Ectodermal cell (in vitro differentiated cells): ENCODE measurements around the gene OCEL1.

Experiments used
- H3K27ac ChIP-seq: 2 replicates; pipeline ENCODE4 v1.7.0; 2013; ENCODE audit warnings: mild to moderate bottlenecking, low read depth, low read length; ENCODE audit not compliant: insufficient read depth, poor library complexity, severe bottlenecking
- H3K27me3 ChIP-seq: 2 replicates; pipeline ENCODE4 v1.7.0; 2013; ENCODE audit warnings: mild to moderate bottlenecking, low read length; ENCODE audit not compliant: insufficient read depth, control insufficient read depth, poor library complexity, severe bottlenecking
- H3K36me3 ChIP-seq: one replicate; pipeline ENCODE4 v1.7.0; 2013; ENCODE audit warnings: low read length; ENCODE audit not compliant: control insufficient read depth, insufficient read depth
- H3K4me1 ChIP-seq: one replicate; pipeline ENCODE4 v1.7.0; 2013; ENCODE audit warnings: low read length; ENCODE audit not compliant: control insufficient read depth, insufficient read depth
- H3K4me3 ChIP-seq: 2 replicates; pipeline ENCODE4 v1.7.0; 2013; ENCODE audit warnings: low read depth, low read length, control low read depth; ENCODE audit not compliant: insufficient read depth
- H3K9me3 ChIP-seq: 2 replicates; pipeline ENCODE4 v1.7.0; 2013; ENCODE audit warnings: mild to moderate bottlenecking, low read length, moderate library complexity; ENCODE audit not compliant: control insufficient read depth
- WGBS, 2 experiments: methylation state at CpG; one replicate each; pipeline ENCODE4 v1.1.7; 2013; ENCODE audit warnings: missing lambda C conversion rate in 2 of 2; 5-methylcytosine and 5-hydroxymethylcytosine counted together

Gene OCEL1

GRCh38 chr19:17209126-17210036 lies 16.6 kb upstream of the OCEL1 start:
- Histone ChIP-seq H3K27me3 (no peaks in the 10 kb centered on the region), H3K4me3 (no peak overlapping the region), H3K36me3 (peaks cover 4% of the 10 kb centered on the region), H3K27ac (no peak overlapping the region), H3K9me3 (no peaks in the 10 kb centered on the region), H3K4me1 (no peaks in the 10 kb centered on the region)
- WGBS, 2 experiments: 54 to 58% methylated on average over 28 of the region's 28 CpGs

DNA sequence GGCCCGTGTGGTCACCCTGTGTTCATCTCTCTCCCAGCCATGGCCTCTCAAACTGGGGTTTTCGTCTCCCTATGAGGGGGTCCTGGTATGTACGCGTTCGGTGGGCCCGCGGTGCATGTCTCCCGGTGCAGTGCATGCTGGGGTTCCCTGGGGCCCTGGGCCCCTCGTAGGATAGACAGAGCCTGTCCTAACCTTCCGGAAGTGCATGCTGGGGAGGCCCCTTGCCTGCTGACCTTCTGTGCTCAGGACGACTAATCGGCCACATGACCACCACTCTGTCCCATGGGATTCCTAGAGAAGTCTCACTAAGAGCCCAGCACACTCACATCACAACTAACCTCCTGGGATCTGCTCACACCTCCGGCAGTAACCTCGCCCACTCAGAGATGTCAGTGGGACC lies 15.7 kb upstream of the OCEL1 start:
- no peak overlapping the region for H3K4me3 ChIP-seq
- no peaks in the 10 kb centered on the region for H3K9me3 ChIP-seq
- H3K27ac ChIP-seq: no peak overlapping the region
- H3K4me1 ChIP-seq: no peaks in the 10 kb centered on the region
- peaks cover 4% of the 10 kb centered on the region for H3K36me3 ChIP-seq
- WGBS, 2 experiments: 95% methylated on average over 14 of the region's 14 CpGs
- no peaks in the 10 kb centered on the region for H3K27me3 ChIP-seq

- no peak overlapping the region for H3K4me3 ChIP-seq
- no peaks in the 10 kb centered on the region for H3K27me3 ChIP-seq
- 96% methylated on average over 57 to 58 of the region's 58 CpGs for WGBS, 2 experiments
- H3K4me1 ChIP-seq: peaks cover 5% of the 10 kb centered on the region
- no peak overlapping the region for H3K27ac ChIP-seq
- H3K36me3 ChIP-seq: peaks cover 2% of the 10 kb centered on the region
- no peaks in the 10 kb centered on the region for H3K9me3 ChIP-seq
These were observed 14.2 kb upstream of the OCEL1 start for GRCh38 chr19:17211547-17212446.

DNA sequence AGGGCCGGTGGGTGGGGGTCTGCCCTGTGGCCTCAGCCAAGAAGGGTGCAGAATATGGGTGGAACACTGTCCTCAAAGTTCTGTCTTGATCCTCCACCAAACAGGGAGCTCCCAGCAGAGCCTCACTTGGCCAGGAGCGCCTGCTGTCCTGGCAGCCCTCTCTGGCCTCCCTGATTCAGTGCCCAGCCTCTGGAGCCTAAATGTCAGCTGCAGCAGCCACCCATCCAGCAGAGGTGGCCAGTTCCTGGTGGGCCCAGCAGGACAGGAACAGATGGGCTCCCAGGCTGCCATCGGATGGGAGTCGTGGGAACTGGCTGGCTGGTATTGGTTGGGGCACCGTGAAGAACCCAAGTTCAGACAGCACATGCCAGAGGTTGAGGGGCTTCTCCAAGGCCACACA lies 12.7 kb upstream of the OCEL1 start:
- H3K27me3 ChIP-seq: no peaks in the 10 kb centered on the region
- no peak overlapping the region for H3K27ac ChIP-seq
- no peak overlapping the region for H3K4me3 ChIP-seq
- H3K9me3 ChIP-seq: no peaks in the 10 kb centered on the region
- H3K4me1 ChIP-seq: peaks cover 5% of the 10 kb centered on the region
- H3K36me3 ChIP-seq: no peaks in the 10 kb centered on the region
- 93 to 94% methylated on average over 5 of the region's 5 CpGs for WGBS, 2 experiments

DNA sequence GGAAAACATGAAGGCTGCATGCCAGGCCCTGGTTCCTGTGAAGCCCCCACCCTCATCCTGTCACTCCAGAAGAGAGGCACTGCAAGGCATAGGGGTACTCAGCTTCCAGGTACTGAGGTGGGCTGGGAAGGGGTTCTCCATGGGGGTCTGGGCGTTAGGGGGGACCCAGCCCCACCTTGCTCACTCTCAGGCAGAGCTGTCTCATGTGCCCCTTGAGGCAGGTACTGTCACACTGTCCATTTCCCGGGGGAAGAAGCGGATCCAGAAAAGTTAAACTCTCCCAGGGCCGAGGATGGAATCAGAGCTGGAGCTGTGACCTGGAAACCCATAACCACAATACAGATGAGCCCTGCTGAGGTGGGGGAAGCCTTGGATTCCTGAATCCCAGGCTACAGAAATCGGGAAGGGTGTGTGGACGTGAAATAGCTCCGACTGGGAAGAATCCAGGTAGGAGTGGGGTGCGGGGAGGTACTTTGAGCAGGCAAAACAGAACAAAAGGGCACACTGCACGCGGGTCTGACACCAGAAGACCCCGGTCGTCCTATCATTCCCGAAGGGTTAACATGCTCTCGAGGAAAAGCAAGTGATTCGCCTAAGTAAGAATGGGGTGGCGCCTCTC lies 11.4 kb upstream of the OCEL1 start:
- Histone ChIP-seq H3K9me3 (no peaks in the 10 kb centered on the region), H3K36me3 (no peaks in the 10 kb centered on the region), H3K4me3 (peak overlapping the region; percentile 77), H3K27me3 (no peaks in the 10 kb centered on the region), H3K4me1 (peaks cover 5% of the 10 kb centered on the region), H3K27ac (peak overlapping the region; percentile 84)
- 42 to 48% methylated on average over 16 of the region's 16 CpGs for WGBS, 2 experiments

DNA sequence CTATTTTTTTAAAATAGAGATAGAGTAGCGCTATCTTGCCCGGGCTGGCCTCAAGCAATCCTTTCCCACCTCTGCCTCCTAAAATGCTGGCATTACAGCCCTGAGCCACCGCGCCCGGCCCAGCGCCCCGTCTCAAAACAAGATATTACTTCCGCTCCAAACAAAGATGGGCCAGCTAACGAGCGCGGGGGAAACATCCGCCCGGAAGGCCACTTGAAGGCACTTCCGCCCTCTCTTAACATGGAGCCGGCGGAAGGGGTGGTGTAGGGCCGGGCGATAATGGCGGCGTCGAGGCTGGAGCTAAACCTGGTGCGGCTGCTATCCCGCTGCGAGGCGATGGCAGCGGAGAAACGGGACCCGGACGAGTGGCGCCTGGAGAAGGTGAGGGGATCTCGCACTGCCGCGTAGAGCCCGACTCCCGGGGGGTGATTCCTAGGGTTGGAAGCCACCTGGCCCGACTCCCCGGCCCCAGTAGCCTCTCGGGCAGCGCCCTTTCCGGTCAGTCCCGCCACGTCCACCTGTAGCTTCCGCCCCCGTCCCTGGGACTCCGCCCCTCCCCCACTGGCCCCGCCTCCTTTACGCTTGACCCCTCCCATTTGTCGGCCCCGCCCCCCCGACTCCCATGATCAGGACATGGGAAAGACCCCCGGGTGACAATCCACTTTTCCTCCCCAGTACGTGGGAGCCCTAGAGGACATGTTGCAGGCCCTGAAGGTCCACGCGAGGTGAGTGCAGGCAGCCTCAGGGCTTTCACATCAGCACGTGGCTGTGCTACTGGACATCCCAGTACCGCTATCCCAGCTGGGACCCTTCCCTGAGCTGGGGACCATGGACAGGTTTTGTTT lies 10.7 kb upstream of the OCEL1 start, which contains the start of gene USE1:
Gene USE1, plus strand, starts transcription at position 231 of the 845 bp plus-strand sequence. Its CDS starts 49 bp downstream, at position 280.
- Histone ChIP-seq H3K27ac (peak within 1 kb of the TSS; percentile 84), H3K4me1 (peaks cover 5% of the 10 kb centered on the region), H3K4me3 (peak within 1 kb of the TSS; percentile 77), H3K27me3 (no peaks in the 10 kb centered on the region), H3K9me3 (no peaks in the 10 kb centered on the region), H3K36me3 (no peaks in the 10 kb centered on the region)
- WGBS, 2 experiments: 6 to 7% methylated on average over 56 of the region's 56 CpGs

GRCh38 chr19:17216058-17216670 lies 9.9 kb upstream of the OCEL1 start:
- Histone ChIP-seq H3K27me3 (no peaks in the 10 kb centered on the region), H3K9me3 (no peaks in the 10 kb centered on the region), H3K4me3 (peak overlapping the region; percentile 77), H3K36me3 (no peaks in the 10 kb centered on the region), H3K27ac (no peak overlapping the region), H3K4me1 (peaks cover 5% of the 10 kb centered on the region)
- WGBS, 2 experiments: 95 to 97% methylated on average over 13 of the region's 13 CpGs

GRCh38 chr19:17219286-17219685 lies 6.7 kb upstream of the OCEL1 start:
- no peak overlapping the region for H3K4me3 ChIP-seq
- H3K9me3 ChIP-seq: no peaks in the 10 kb centered on the region
- peaks cover 5% of the 10 kb centered on the region for H3K4me1 ChIP-seq
- no peaks in the 10 kb centered on the region for H3K36me3 ChIP-seq
- no peaks in the 10 kb centered on the region for H3K27me3 ChIP-seq
- no peak overlapping the region for H3K27ac ChIP-seq
- 91% methylated on average over 8 of the region's 8 CpGs for WGBS, 2 experiments

GRCh38 chr19:17220207-17220758 lies 5.7 kb upstream of the OCEL1 start:
- no peaks in the 10 kb centered on the region for H3K9me3 ChIP-seq
- 87 to 88% methylated on average over 14 of the region's 14 CpGs for WGBS, 2 experiments
- H3K4me1 ChIP-seq: peaks cover 5% of the 10 kb centered on the region
- no peak overlapping the region for H3K4me3 ChIP-seq
- no peak overlapping the region for H3K27ac ChIP-seq
- H3K36me3 ChIP-seq: no peaks in the 10 kb centered on the region
- no peaks in the 10 kb centered on the region for H3K27me3 ChIP-seq
